ENCODE measurements around the gene GTPBP10. TPM values are rescaled to one million over a fixed set of nuclear protein-coding genes. Genes with fewer than 3 reads are reported as not detected.

The GTPBP10 gene
- total and polyA plus RNA-seq, 9 of the 15 experiments (the other 6 are each of a cell fraction or from before 2014, with no cell fraction given): 34.6 to 89.8 (median 76.4) TPM

- TF ChIP-seq ZNF561 (CRISPR knock-in tag; conservative IDR thresholded peaks at IDR 0.05): no peak
- no peak for TF ChIP-seq MAFG (tag; conservative IDR thresholded peaks at IDR 0.05)
- TF ChIP-seq TRIM24 (IDR thresholded peaks at IDR 0.05): peak; percentile 58 to 65; a peak in 3 of 4 replicates
- no peak for TF ChIP-seq MCM7 (IDR thresholded peaks at IDR 0.05)
- peak; percentile 97 for TF ChIP-seq RBFOX2 (IDR thresholded peaks at IDR 0.05; ENCODE audit: low read depth, low read length)
- TF ChIP-seq POLR2G (IDR thresholded peaks at IDR 0.05; ENCODE audit: low read depth, low read length): peak; percentile 95
- TF ChIP-seq MTA1 (IDR thresholded peaks at IDR 0.05; ENCODE audit: borderline replicate concordance): peak; percentile 99
- peak; percentile 71 for TF ChIP-seq CHD4 (IDR thresholded peaks at IDR 0.05; ENCODE audit: insufficient read depth, insufficient replicate concordance, low read depth, low read length, poor library complexity, severe bottlenecking)
- no peak for TF ChIP-seq ZNF57 (CRISPR knock-in tag; IDR thresholded peaks at IDR 0.05)
- TF ChIP-seq SNRNP70 (optimal IDR thresholded peaks at IDR 0.05; ENCODE audit: low read depth, low read length): no peak
- TF ChIP-seq PCBP2 (IDR thresholded peaks at IDR 0.05; ENCODE audit: low read depth, low read length, poor library complexity, severe bottlenecking): no peak
- TF ChIP-seq ID3 (CRISPR knock-in tag; IDR thresholded peaks at IDR 0.05): no peak
- TF ChIP-seq ID3 (tag; IDR thresholded peaks at IDR 0.05): 0 out of 2 replicates have a peak, but pooled peaks have one; percentile 55
- TF ChIP-seq, protein P1, sequence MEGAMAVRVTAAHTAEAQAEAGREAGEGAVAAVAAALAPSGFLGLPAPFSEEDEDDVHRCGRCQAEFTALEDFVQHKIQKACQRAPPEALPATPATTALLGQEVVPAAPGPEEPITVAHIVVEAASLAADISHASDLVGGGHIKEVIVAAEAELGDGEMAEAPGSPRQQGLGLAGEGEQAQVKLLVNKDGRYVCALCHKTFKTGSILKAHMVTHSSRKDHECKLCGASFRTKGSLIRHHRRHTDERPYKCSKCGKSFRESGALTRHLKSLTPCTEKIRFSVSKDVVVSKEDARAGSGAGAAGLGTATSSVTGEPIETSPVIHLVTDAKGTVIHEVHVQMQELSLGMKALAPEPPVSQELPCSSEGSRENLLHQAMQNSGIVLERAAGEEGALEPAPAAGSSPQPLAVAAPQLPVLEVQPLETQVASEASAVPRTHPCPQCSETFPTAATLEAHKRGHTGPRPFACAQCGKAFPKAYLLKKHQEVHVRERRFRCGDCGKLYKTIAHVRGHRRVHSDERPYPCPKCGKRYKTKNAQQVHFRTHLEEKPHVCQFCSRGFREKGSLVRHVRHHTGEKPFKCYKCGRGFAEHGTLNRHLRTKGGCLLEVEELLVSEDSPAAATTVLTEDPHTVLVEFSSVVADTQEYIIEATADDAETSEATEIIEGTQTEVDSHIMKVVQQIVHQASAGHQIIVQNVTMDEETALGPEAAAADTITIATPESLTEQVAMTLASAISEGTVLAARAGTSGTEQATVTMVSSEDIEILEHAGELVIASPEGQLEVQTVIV (CRISPR knock-in tag; IDR thresholded peaks at IDR 0.05; ENCODE audit: borderline replicate concordance): no peak
- peak; percentile 97 to 98 for TF ChIP-seq FOXK2 (conservative IDR thresholded peaks at IDR 0.05 in 1 of 2, IDR thresholded peaks at IDR 0.05 in 1 of 2; ENCODE audit: low read depth in 2 of 2)
- peak; percentile 83; the same call in 1 of the 2 replicates for TF ChIP-seq CTBP1 (IDR thresholded peaks at IDR 0.05; ENCODE audit: borderline replicate concordance)
- TF ChIP-seq SRF (CRISPR knock-in tag; IDR thresholded peaks at IDR 0.05): peak in 1 of 2 experiments; percentile 61; a peak in 1 of 4 replicates
- no peak for TF ChIP-seq CBX5 (IDR thresholded peaks at IDR 0.05; ENCODE audit: borderline replicate concordance, low read depth)
- TF ChIP-seq LARP7 (IDR thresholded peaks at IDR 0.05): peak; percentile 11; the same call in 1 of the 2 replicates
- TF ChIP-seq ZNF764 (CRISPR knock-in tag; IDR thresholded peaks at IDR 0.05; ENCODE audit: low read depth): no peak
- 0 out of 2 replicates have a peak, but pooled peaks have one; percentile 47 for TF ChIP-seq XRCC5 (IDR thresholded peaks at IDR 0.05; ENCODE audit: low read depth, low read length)
- TF ChIP-seq TAF1 (IDR thresholded peaks at IDR 0.05; ENCODE audit: control insufficient read depth, extremely low read depth, insufficient read depth, low read length, severe bottlenecking): peak; percentile 95
- no peak for TF ChIP-seq DEAF1 (CRISPR knock-in tag; IDR thresholded peaks at IDR 0.05)
Measured at GRCh38 chr7:90346336-90347125, at the start of gene GTPBP10 (continued).
